ENCODE results near the gene SEMA7A. TPM values are rescaled to one million over a fixed set of nuclear protein-coding genes. Genes with fewer than 3 reads are reported as not detected.
A peak's percentile ranks its signal among the peaks of the same experiment; 100 is the strongest.

The SEMA7A gene
- total and polyA plus RNA-seq, 9 of the 15 experiments (the other 6 are each of a cell fraction or from before 2014, with no cell fraction given), result 0.04 to 8.2 (median 5.4) TPM; not detected in 1

DNA sequence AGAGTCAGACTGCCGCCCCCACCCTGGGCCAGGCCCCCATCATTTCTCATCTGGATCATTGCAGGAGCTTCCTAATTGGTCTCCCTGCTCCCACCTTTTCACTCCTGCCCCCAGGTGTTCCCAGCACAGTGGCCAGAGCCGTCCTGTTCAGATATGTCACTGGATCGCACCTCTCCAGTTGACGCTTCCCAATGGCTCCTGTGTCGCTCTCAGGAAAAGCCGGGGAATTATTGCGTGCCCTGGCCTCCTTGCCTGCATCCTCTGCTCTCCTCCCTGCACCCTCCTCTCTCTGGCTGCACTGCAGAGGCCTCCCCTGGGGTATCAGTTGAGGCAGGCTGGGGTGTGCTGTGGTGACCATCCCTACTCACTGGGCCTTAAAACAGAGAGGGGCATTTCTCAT is 40.9 kb downstream of the SEMA7A start (continued):
- TF ChIP-seq, protein P1, sequence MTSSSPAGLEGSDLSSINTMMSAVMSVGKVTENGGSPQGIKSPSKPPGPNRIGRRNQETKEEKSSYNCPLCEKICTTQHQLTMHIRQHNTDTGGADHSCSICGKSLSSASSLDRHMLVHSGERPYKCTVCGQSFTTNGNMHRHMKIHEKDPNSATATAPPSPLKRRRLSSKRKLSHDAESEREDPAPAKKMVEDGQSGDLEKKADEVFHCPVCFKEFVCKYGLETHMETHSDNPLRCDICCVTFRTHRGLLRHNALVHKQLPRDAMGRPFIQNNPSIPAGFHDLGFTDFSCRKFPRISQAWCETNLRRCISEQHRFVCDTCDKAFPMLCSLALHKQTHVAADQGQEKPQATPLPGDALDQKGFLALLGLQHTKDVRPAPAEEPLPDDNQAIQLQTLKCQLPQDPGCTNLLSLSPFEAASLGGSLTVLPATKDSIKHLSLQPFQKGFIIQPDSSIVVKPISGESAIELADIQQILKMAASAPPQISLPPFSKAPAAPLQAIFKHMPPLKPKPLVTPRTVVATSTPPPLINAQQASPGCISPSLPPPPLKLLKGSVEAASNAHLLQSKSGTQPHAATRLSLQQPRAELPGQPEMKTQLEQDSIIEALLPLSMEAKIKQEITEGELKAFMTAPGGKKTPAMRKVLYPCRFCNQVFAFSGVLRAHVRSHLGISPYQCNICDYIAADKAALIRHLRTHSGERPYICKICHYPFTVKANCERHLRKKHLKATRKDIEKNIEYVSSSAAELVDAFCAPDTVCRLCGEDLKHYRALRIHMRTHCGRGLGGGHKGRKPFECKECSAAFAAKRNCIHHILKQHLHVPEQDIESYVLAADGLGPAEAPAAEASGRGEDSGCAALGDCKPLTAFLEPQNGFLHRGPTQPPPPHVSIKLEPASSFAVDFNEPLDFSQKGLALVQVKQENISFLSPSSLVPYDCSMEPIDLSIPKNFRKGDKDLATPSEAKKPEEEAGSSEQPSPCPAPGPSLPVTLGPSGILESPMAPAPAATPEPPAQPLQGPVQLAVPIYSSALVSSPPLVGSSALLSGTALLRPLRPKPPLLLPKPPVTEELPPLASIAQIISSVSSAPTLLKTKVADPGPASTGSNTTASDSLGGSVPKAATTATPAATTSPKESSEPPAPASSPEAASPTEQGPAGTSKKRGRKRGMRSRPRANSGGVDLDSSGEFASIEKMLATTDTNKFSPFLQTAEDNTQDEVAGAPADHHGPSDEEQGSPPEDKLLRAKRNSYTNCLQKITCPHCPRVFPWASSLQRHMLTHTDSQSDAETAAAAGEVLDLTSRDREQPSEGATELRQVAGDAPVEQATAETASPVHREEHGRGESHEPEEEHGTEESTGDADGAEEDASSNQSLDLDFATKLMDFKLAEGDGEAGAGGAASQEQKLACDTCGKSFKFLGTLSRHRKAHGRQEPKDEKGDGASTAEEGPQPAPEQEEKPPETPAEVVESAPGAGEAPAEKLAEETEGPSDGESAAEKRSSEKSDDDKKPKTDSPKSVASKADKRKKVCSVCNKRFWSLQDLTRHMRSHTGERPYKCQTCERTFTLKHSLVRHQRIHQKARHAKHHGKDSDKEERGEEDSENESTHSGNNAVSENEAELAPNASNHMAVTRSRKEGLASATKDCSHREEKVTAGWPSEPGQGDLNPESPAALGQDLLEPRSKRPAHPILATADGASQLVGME (CRISPR knock-in tag; IDR thresholded peaks at IDR 0.05), result peak; percentile 27; the same call in 1 of the 2 replicates
- TF ChIP-seq ZNF583 (CRISPR knock-in tag; IDR thresholded peaks at IDR 0.05) (peak; percentile 65; the same call in 1 of the 2 replicates), TGIF2 (CRISPR knock-in tag; IDR thresholded peaks at IDR 0.05) (no peak), ATF7 (IDR thresholded peaks at IDR 0.05) (no peak), ARNT (IDR thresholded peaks at IDR 0.05) (no peak), GATAD2A (IDR thresholded peaks at IDR 0.05) (no peak), HSF4 (CRISPR knock-in tag; IDR thresholded peaks at IDR 0.05; ENCODE audit: borderline replicate concordance) (0 out of 2 replicates have a peak, but pooled peaks have one; percentile 69), BRD4 (IDR thresholded peaks at IDR 0.05) (no peak), NFXL1 (CRISPR knock-in tag; IDR thresholded peaks at IDR 0.05) (no peak), GTF2A2 (tag; IDR thresholded peaks at IDR 0.05) (0 out of 2 replicates have a peak, but pooled peaks have one; percentile 27), SRSF7 (optimal IDR thresholded peaks at IDR 0.05; ENCODE audit: low read depth, low read length) (no peak), E2F3 (CRISPR knock-in tag; IDR thresholded peaks at IDR 0.05) (no peak), ZNF79 (CRISPR knock-in tag; IDR thresholded peaks at IDR 0.05; ENCODE audit: low read depth) (no peak), GABPB1 (CRISPR knock-in tag; IDR thresholded peaks at IDR 0.05) (no peak), MTF1 (CRISPR knock-in tag; IDR thresholded peaks at IDR 0.05; ENCODE audit: borderline replicate concordance) (peak; percentile 23; the same call in 1 of the 2 replicates), MYC (IDR thresholded peaks at IDR 0.05; ENCODE audit: low read depth, low read length) (no peak), MYC (CRISPR knock-in tag; IDR thresholded peaks at IDR 0.05; ENCODE audit: borderline replicate concordance, low read depth) (peak; percentile 67; the same call in 1 of the 2 replicates), NR4A1 (CRISPR knock-in tag; IDR thresholded peaks at IDR 0.05) (no peak), NR4A1 (tag; IDR thresholded peaks at IDR 0.05) (peak; percentile 89), BHLHE40 (IDR thresholded peaks at IDR 0.05; ENCODE audit: low read length) (no peak), CREM (IDR thresholded peaks at IDR 0.05; ENCODE audit: low read depth) (no peak), ZNF3 (CRISPR knock-in tag; IDR thresholded peaks at IDR 0.05) (no peak)
- TF ChIP-seq, protein P2, sequence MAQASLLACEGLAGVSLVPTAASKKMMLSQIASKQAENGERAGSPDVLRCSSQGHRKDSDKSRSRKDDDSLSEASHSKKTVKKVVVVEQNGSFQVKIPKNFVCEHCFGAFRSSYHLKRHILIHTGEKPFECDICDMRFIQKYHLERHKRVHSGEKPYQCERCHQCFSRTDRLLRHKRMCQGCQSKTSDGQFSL (CRISPR knock-in tag; IDR thresholded peaks at IDR 0.05), result no peak
- TF ChIP-seq, protein P2 (tag; IDR thresholded peaks at IDR 0.05), result peak in 1 of 2 experiments; percentile 67; a peak in 1 of 4 replicates
- TF ChIP-seq, protein P3, sequence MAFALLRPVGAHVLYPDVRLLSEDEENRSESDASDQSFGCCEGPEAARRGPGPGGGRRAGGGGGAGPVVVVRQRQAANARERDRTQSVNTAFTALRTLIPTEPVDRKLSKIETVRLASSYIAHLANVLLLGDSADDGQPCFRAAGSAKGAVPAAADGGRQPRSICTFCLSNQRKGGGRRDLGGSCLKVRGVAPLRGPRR (CRISPR knock-in tag; IDR thresholded peaks at IDR 0.05), result peak; percentile 72; the same call in 1 of the 2 replicates

All from K562 (cell line).